Spleen (tissue), 7 donors: ENCODE results near the gene MYO6.

Experiments used
- CTCF ChIP-seq, 11 experiments: fragments of 200-600 bp in 7 of 11; fragments of 450-650 bp in 4 of 11; sonication (generic) in 4 of 11; IDR thresholded peaks in 8 of 11; conservative IDR thresholded peaks in 3 of 11; 1 replicate in 7 of 11; 2 replicates in 4 of 11; pipeline versions ENCODE4 v1.4.0 to v1.8.0; 2016 to 2021; ENCODE audit warnings: antibody characterized with exemption in 11 of 11, inconsistent platforms in 4 of 11, mild to moderate bottlenecking in 1 of 11
- POLR2A ChIP-seq, 3 donors: fragments of 450-650 bp; IDR thresholded peaks; one replicate each; pipeline ENCODE4 v1.5.1; 2017; ENCODE audit warnings: antibody characterized with exemption in 3 of 3, mild to moderate bottlenecking in 1 of 3
- donor health status: DM: no; HTN: no; CAD: no; lungs with moderate emphysema.
- donor health status: DM: no; HTN: no; CAD: no.
- donor health status: DM: no; HTN: no; CAD: no.

- no peak for TF ChIP-seq CTCF (IDR thresholded peaks at IDR 0.05 in 8 of 11, conservative IDR thresholded peaks at IDR 0.05 in 3 of 11)
- TF ChIP-seq POLR2A (IDR thresholded peaks at IDR 0.05) = no peak
Measured at GRCh38 chr6:75853806-75854205, 104.8 kb downstream of the MYO6 start.
